Upper lobe of left lung (tissue), 4 donors: ENCODE data around the gene SUMF1.

ENCODE experiments used
- POLR2AphosphoS5 ChIP-seq, 2 donors: sonication (generic); formaldehyde crosslinking; IDR thresholded peaks; one replicate each; pipeline ENCODE4 v1.5.1; 2017; ENCODE audit warnings: antibody characterized with exemption in 2 of 2
- TF ChIP-seq, protein P1 (sequence below), 6 experiments: fragments of 450-650 bp in 4 of 6; fragments of 200-600 bp in 2 of 6; sonication (generic) in 2 of 6; IDR thresholded peaks; one replicate each; pipeline ENCODE4 v1.5.1; 2016 to 2019; ENCODE audit warnings: antibody characterized with exemption in 6 of 6

DNA sequence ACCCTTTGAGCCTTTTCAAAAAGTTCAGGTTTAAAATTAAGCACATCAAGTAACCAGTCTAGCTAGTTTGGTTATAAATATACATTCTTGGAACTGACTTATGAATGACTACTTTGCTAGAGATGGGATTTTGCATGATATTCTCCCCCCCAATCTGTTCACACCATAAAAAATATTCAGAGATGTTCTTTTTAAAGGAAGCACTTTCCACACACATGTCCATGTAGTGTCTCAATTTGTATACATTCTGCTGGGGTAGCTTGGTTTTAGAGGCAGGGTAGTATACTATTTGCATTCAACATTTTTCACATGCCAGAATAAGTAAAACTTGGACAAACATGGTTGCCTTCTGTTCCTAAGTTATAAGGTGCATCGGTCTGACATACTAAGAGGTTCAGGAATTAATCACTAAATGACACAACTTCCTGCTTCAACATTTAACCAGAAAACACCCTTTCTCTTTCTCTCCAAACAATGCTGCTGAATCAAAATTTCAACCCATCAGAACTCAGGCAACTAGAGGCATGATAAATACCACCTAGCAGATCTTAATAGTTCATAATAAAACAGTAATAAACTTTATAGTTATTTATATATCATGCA, 57.0 kb downstream of the SUMF1 start:
- TF ChIP-seq, protein P1, sequence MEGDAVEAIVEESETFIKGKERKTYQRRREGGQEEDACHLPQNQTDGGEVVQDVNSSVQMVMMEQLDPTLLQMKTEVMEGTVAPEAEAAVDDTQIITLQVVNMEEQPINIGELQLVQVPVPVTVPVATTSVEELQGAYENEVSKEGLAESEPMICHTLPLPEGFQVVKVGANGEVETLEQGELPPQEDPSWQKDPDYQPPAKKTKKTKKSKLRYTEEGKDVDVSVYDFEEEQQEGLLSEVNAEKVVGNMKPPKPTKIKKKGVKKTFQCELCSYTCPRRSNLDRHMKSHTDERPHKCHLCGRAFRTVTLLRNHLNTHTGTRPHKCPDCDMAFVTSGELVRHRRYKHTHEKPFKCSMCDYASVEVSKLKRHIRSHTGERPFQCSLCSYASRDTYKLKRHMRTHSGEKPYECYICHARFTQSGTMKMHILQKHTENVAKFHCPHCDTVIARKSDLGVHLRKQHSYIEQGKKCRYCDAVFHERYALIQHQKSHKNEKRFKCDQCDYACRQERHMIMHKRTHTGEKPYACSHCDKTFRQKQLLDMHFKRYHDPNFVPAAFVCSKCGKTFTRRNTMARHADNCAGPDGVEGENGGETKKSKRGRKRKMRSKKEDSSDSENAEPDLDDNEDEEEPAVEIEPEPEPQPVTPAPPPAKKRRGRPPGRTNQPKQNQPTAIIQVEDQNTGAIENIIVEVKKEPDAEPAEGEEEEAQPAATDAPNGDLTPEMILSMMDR (IDR thresholded peaks at IDR 0.05): no peak
- no peak for TF ChIP-seq POLR2AphosphoS5 (IDR thresholded peaks at IDR 0.05)
